Bone marrow (tissue), 2 donors: ENCODE results near the gene TLCD3B.
A peak's percentile ranks its signal among the peaks of the same experiment; 100 is the strongest.

Source experiments
- DNase-seq, 2 donors: peaks; one replicate each; lab custom pipeline; 2025; lab: John Stamatoyannopoulos, UW

TLCD3B gene, protein sequence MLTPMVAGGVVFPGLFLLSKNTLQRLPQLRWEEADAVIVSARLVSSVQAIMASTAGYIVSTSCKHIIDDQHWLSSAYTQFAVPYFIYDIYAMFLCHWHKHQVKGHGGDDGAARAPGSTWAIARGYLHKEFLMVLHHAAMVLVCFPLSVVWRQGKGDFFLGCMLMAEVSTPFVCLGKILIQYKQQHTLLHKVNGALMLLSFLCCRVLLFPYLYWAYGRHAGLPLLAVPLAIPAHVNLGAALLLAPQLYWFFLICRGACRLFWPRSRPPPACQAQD

DNA sequence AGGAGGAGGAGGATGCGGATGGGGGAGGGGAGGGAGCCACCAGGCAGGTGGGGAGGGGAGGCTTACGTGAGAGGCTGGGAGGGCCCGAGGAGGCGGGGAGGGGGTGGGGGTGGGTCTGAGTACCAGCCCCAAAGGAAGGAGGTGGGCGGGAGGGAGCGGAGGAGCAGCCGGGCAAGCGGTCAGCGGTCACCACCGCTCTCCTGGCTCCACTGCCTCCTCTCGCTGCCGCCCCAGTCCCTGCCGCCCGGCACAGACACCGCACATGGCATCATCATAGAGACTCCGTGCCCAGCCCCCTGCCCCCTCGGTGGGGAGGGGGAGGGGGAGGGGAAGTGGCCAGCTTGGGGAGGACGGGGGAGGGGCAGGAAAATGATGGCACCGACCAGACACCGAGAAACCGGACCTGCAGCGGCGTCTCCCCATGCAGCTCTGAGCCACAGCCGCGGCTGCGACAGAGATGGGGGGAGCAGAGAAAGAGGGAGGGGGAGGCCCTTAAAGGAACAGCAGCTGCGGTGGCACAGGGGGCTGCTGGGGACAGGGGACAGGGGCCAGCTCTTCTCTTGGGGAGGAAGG is at the start of gene TLCD3B:
TSS of gene TLCD3B (minus strand) at position 431 of the 573 bp plus-strand sequence. CDS start 744 bp downstream, outside the sequence.
- no peak for DNase-seq

DNA sequence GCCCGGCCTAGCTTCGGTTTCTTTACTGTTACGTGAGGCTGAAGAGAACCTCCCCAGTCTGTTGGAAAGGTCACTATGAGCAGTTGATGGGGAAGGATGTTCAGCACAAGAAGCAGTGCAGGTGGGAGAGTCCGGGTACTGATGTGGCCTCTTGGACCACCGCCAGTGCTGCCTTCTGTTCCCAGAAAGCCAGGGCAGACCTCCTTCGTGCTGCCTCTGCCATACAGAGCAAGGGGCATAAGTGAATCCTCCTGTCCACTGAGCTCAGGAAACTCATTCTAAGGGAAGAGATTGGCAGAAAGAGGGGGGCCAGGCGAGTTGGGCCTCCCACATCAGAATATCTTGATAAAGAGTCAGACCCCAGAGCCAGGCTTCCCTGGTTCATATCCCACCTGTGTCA is 48.4 kb upstream of the TLCD3B start:
- DNase-seq: no peak

DNA sequence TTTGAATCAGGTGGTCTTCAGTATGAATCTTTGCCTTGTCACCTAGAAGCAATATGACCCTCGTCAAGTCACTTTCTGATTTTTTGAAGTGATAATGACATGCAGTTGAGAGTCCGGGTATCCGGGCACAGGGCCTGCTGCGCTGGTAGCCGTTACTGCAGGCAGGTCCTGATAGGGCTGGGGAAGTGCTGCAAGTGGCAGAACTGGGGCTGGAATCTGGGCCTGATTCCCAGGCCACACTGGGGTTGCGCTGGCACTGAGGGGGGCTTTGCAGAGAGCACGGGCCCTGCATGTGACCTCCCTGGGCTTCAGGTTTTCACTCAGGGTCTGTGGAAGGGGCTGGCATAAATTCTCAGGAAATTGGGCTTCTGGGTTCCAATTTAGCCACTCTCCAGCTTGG is 47.7 kb upstream of the TLCD3B start:
- DNase-seq: no peak

DNA sequence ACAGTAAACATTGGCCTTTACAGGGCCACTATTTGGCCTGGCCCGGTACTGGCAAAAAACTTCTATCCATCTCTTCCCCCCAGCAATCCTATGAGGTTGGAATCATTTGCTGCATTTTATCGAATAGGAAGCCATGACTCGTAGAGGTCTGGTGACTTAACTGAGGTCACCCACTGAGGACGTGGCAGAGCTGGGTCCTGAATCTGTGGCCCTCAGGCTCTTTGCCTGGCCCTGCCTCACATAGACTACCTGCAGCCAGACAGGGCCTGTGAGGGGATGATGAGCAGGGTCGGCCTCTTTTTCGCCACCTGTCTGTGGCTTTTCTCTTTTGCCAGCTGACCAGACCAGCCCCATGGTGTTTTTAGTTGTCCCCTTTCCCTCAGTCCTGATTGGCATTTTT is 46.6 kb upstream of the TLCD3B start:
- no peak for DNase-seq

DNA sequence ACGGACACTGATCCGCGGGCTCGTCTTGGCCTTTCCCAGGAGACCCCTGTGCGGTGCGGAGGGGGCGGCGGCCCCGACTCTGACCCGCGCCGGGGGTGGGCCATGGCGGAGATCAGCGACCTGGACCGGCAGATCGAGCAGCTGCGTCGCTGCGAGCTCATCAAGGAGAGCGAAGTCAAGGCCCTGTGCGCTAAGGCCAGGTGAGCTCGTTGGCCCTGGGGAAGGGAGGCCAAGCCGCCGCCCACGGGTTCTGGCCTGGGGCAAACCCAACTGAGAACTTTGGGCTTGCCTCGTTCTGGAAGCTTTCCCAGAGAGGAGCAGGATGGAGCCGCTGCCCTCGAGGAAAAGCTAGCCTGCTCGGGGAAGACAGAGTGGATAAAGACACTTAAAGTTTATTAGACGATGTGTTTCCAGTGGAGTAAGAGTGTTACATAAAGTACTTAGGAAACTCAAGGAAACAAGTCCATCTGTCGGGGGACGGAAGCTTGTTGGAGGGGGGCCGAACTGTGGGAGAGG is 45.3 kb upstream of the TLCD3B start:
- no peak for DNase-seq

DNA sequence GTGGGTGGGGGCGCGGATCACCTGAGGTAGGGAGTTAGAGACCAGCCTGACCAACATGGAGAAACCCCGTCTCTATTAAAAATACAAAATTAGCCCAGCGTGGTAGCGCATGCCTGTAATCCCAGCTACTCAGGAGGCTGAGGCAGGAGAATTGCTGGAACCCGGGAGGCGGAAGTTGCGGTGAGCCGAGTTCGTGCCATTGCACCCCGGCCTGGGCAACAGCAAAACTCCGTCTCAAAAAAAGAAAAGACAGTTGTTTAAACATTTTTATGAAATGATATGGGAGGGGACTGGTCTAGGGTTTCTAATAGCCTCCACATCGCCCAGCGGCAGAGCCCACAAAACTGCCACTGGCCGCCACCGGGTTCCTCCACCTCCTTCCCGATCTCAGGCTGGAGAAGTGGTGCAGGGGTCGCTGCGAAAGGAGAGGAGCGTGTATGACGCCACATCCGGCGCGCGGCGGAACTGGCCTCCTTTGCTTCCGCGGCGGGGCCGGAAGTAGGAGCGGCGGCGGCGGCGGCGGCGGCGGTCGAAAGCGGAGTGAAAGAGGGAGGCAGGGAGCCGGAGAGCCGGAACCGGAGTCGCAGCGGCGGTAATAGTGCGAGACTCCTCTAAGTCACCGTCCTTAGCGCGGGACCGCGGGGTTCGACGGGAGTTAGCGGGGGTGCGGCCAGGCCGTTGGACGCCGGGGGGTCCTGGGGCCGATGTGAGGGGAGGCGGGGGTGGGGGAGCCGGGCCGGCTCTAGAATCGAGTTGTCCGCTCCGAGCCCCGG is 44.6 kb upstream of the TLCD3B start, which contains the start of gene PPP4C:
TSS of gene PPP4C (plus strand) at position 492 of the 773 bp plus-strand sequence. CDS start 384 bp downstream, outside the sequence.
- DNase-seq: peak; percentile 79 to 82

DNA sequence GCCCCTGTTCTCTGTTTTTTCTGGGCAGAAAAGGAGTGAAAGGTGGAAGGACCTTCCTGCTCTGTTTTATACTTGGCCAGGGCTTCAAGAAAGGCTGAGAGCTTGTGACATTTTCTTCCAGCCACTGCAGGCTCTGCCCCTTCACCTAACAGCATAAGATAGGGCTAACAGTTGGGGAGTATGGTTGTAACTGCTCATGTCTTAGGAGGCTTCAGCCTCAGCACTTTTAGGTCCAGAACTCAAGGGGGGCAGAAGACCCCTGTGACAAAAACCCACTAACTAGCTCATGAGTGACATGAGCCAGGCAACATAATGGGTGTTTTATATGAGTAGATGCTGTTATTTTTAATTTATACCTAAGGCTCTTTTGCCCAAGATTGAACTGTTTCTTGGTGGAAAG is 39.4 kb upstream of the TLCD3B start:
- DNase-seq: no peak

DNA sequence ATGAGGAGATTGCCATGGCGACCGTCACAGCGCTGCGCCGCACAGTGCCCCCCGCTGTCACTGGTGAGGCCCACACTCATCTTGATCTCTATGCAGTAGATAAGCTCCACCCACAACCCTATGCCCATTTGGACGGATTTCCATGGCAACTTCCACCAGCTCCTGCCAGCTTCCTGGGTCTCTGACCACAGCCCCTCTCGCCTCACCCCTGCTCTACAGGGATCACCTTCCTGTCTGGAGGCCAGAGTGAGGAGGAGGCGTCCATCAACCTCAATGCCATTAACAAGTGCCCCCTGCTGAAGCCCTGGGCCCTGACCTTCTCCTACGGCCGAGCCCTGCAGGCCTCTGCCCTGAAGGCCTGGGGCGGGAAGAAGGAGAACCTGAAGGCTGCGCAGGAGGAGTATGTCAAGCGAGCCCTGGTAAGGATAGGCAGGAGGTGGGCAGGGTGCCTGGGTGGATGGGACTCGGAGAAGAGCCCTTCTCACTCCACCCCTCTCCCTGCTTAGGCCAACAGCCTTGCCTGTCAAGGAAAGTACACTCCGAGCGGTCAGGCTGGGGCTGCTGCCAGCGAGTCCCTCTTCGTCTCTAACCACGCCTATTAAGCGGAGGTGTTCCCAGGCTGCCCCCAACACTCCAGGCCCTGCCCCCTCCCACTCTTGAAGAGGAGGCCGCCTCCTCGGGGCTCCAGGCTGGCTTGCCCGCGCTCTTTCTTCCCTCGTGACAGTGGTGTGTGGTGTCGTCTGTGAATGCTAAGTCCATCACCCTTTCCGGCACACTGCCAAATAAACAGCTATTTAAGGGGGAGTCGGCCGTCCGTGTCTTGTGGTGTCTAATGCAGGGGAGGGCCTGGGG is 38.8 kb upstream of the TLCD3B start:
- no peak for DNase-seq

DNA sequence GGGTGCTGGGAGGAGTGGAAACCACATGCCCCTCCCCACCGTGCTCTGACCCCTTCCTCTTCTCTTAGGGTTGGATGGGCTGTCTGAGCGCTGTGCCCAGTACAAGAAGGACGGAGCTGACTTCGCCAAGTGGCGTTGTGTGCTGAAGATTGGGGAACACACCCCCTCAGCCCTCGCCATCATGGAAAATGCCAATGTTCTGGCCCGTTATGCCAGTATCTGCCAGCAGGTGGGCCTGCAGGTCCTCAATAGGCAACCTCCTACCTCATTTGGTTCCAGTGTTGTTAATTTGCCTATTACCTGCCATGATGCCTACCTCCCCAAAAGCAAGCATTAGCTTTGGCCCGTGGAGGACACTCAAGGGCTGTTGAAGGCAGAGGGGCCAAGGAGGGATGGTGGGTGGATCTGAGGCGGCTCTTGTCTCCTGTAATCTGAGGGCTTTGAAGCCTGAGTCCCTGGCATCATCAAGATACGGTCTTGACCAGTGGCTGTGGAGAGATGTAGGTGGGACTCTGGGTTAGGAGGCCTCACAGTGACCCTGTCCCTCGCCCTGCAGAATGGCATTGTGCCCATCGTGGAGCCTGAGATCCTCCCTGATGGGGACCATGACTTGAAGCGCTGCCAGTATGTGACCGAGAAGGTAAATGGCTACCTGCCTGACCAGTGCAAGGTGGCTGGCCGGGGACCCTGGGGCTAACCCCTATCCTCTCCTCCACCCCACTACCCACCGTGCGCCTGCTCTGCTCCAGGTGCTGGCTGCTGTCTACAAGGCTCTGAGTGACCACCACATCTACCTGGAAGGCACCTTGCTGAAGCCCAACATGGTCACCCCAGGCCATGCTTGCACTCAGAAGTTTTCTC is 37.9 kb upstream of the TLCD3B start:
- DNase-seq: no peak

DNA sequence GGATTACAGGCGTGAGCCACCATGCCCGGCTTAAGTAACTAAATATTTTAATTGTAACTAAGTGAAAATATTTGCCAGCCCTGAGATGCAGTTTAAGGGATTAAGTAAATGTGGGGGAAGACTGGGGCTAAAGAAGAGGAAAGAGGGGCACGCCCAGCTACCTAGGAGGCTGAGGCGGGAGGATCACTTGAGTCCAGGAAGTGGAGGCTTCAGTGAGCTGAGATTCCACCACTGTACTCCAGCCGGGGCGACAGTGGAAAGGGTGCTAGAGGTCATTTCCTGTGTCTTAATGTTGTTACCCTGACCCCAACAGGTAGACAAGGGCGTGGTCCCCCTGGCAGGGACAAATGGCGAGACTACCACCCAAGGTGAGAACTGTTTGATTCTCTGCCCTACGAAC is 37.3 kb upstream of the TLCD3B start:
- no peak for DNase-seq

DNA sequence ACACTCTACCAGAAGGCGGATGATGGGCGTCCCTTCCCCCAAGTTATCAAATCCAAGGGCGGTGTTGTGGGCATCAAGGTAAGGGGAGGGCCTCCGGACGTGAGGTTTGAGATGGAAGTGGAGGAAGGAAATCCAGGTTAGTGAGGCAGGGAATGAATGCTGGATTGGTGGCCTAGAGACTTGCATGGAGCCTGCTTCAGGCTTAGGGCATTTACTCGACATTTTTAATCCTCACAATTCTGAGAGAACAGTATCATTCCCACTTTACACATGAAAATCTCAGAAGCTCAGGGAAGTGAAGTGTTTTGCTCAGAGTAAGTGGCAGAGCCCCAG is 36.5 kb upstream of the TLCD3B start:
- no peak for DNase-seq

DNA sequence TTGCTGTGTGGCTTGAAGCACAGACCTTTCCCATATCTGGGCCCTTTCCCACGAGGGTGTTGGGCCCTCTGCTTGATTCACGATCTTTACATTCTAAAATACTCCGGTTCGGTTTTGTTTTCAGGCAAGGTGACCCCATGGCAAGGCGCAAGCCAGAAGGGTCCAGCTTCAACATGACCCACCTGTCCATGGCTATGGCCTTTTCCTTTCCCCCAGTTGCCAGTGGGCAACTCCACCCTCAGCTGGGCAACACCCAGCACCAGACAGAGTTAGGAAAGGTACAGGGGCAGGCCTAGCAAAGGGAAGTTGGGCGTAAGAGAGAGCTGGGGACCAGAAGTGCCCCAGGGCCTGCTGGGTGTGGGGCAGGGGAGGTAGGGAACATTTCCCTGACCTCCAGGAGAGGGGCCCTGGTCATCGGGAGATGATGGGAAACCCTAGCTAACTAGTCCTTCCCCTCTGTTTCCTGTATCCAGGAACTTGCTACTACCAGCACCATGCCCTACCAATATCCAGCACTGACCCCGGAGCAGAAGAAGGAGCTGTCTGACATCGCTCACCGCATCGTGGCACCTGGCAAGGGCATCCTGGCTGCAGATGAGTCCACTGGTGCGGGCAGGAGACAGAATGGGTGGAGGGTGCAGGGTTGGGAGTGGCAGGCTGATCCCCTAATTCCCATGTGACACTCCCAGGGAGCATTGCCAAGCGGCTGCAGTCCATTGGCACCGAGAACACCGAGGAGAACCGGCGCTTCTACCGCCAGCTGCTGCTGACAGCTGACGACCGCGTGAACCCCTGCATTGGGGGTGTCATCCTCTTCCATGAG is 35.9 kb upstream of the TLCD3B start:
- DNase-seq: no peak

DNA sequence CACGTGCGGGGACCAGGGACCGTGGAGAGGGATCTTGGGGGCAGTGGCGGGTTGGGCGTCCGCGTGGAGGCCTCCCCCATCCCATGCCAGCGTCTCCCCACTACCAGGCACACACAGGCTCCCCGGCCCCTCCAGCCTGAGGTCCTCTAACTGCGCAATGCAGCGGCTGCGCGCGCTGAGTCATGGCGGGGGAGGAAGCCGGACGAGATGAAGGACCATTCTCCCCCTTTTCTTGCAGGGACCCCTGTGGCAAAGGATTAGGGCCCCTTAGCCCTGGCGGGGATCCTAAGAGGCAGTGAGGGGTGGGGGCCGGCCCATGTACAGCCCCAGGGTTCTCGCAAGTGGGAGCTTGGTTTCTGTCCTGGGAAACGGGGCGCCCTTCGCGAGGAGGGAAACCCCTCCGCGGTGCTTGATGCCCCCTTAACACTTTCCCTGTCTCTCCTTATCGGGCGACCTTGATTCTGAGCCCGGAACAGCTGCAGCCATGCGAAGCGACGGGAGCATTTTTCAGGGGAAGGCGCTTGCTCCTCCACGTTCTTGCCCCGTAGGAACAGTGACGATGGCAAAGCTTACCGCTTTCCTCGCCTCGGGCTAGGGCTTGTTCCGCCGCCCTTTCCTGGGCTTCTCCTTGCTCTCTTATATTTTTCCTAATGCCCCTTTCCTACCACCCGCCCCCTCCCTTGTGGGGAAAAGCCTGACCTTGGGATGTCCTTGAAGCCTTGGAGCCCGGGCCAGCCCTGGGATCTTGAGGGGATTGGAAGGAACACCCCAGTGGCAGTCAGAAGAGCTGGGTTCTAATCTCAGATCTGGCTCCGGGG is 35.1 kb upstream of the TLCD3B start:
- peak in 1 of 2 donors; percentile 76 for DNase-seq

DNA sequence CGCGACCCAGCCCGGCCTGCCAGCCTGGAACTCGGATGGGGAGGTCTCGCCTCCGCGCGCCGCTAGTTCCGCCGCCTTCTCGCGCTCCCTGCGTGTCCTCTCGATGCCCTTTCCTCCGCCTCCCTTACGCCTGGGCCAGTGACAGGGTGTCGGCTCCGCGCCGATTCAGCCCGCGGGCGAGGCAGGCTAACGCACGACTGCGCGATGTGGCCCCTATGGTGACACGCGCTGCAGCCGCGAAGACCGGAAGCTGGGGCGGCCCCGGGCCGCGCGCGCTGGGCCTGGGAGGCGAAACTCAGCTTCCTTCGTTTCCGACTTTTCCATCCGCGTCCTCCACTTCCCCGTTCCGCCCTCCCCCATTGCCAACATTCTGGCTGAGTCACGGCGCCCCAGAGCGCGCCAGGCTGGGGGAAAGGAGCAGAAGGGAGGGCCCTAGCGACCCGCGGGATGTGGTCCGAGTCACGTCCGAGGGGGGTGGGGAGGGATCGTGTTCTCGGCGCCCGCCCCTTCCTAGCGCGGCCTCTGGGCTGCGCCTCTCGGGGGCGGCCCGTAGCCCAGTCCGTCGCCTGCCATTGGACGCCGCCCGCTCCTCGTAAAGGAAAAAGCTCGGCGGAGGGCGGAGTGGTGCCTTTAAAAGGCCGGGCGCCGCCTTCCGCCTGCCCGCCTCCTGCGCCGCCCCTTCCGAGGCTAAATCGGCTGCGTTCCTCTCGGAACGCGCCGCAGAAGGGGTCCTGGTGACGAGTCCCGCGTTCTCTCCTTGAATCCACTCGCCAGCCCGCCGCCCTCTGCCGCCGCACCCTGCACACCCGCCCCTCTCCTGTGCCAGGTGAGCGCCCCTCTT is 34.3 kb upstream of the TLCD3B start, which contains the start of gene ALDOA:
TSS of gene ALDOA (plus strand) at position 659 of the 841 bp plus-strand sequence. CDS start 1,138 bp downstream, outside the sequence.
- peak; percentile 92 to 99 for DNase-seq

DNA sequence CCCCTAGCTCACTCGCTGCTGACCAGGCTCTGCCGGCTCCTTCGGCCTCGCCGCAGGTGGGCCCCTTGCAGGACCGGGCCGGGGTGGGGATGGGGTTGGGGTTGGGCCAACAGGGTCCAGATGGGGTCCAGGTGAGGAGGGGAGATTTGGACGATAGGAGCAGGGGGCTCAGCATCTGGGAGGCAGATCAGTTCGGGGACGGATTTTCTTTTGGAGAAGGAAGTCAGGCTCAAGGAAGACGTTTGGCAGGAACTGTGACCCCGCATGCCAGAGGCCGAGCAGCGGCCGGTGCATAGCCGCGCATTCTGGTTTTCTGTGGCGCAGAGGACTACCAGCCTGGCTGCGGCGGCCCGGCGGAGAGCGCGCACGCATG is 33.6 kb upstream of the TLCD3B start:
- no peak for DNase-seq

DNA sequence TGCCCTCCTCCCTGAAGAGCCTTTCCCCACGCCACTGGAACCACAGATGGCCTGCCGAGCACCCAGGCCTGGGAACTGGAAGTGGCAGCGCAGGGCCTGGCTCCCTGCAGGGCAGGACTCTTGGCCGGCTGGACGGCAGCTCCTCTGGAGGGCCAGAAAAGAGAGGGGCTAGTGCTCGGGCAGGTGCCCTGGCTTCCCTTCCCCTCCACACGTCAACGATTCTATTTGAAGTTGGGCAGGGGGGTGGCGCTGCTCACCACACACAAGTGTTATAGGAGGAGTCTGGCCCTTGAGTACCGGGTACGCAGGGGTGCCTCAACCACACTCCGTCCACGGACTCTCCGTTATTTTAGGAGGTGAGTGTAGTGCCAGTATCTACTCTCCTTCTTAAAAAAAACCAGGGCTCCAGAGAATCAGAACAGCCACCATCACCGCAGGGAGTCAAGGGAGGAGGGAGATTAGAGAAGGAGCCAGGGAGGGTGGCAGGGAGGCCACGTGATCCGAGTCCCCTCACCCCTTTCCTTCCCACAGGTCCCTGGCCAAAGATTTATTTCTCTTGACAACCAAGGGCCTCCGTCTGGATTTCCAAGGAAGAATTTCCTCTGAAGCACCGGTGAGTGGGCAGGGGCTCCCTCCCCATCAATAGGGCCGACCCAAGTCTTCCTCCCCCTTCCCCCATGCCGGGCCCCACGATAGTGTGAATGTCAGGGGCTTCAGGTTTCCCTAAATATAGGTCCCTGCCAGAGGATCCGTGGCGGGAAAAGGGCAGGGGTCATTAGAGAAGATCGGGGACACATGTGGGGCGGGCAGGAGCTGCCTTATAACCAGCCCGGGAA is 33.0 kb upstream of the TLCD3B start:
- peak; percentile 28 to 40 for DNase-seq

DNA sequence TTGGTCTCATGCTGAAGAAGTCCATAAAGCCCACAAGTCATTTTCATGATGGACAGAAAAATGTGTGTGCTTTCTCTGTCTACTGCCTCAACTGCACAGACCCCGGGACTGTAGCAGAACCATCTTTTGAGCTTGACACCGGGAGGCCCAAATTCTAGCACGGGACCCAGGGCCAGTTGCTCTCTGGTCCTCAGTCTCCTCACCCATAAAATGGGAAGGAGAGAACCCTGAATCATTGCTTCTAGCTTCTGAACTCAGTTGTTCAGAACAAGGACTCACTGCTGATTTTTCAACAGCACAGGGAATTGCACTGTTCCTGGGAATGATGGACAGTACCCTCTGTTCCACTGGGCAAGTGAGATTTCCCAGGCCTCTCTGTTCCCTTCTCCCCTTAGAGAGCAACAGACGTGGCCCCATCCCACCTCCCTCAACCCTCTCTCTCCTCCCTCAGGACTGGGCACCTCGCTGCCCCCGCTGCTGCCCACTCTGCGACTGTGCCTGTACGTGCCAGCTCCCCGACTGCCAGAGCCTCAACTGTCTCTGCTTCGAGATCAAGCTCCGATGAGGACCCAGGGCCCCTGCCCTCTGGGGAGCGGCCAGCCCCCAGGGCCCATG is 32.3 kb upstream of the TLCD3B start:
- no peak for DNase-seq
